Daoy (cell line): ENCODE data around the gene KCNRG. TPM values are rescaled to one million over a fixed set of nuclear protein-coding genes. Genes with fewer than 3 reads are reported as not detected.
A peak's percentile ranks its signal among the peaks of the same experiment; 100 is the strongest.
"Not testable (repeated sequence)": the region's sequence is repeated elsewhere in the genome, so short reads cannot be mapped to it uniquely, and the experiment has no call there.

Experiments used
- DNase-seq: peaks from one replicate; pipeline ENCODE4 v3.0.0-alpha.2; 2015; ENCODE audit warnings: low read depth
- total RNA-seq: library from RNA; depleted of rRNA; stranded (reverse); fragments of >200 nt; shearing (Covaris generic); gene quantifications from 2 replicates; pipeline ENCODE4 v1.2.3, GENCODE V29; 2014; rRNA removed

KCNRG gene
- 1.4 and 1.9 TPM in 2 replicates for total RNA-seq

DNA sequence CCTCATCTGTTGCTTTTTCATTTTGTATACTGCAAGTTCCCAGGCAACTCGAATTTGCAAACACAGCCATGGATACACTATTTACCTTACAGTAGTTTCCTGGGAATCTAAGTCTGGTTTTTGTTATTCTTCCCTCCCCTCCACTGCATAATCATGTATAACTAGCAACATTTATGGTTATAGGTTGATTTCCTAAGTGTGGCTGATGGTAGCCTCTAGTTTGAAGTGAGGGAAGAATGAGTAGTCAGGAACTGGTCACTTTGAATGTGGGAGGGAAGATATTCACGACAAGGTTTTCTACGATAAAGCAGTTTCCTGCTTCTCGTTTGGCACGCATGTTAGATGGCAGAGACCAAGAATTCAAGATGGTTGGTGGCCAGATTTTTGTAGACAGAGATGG is at the start of gene KCNRG:
Gene KCNRG (plus strand): TSS at position 187 of the 400 bp plus-strand sequence. CDS start 50 bp downstream, at position 237.
- DNase-seq = no peak

- DNase-seq = no peak
Observed at GRCh38 chr13:49967456-49967855, 47.8 kb upstream of the KCNRG start.

DNA sequence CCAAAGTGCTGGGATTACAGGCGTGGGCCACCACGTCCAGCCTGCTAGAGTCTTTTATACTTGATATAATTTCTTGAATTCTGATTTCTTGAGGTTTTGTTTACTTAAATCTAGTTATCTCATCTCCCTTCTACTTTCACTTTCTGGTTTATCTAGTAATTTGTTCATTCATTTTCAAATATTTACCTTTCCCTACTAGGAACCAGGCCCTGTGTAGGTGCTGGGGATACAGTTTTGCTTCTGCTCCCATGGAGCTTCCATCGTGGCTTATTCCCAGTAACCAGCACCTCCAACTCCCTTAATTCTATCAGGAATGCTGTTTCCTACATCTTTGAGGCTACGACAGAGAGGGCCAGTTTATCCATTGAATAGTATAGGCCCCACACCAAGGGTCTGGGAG is 42.5 kb upstream of the KCNRG start:
- DNase-seq = no peak

DNA sequence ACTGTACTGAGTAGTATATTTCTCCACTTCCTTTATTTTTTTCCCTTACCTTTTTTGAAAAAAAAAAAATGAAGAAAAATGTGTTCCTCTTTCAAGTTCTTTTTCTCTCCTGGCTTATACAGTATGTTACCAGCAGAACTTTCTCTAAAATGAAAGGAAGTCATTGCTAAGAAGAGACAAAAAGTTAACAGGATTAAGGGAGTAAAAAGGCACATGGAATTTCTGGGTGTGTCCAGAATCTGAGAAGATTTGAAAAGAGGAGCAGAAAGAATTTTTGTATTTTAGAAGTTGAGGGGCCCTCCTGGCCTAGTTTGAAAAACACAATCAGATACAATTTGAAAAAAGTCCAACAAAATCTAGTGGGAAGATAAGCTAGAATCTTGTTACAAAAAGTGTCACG is 39.4 kb upstream of the KCNRG start:
- DNase-seq = no peak

DNA sequence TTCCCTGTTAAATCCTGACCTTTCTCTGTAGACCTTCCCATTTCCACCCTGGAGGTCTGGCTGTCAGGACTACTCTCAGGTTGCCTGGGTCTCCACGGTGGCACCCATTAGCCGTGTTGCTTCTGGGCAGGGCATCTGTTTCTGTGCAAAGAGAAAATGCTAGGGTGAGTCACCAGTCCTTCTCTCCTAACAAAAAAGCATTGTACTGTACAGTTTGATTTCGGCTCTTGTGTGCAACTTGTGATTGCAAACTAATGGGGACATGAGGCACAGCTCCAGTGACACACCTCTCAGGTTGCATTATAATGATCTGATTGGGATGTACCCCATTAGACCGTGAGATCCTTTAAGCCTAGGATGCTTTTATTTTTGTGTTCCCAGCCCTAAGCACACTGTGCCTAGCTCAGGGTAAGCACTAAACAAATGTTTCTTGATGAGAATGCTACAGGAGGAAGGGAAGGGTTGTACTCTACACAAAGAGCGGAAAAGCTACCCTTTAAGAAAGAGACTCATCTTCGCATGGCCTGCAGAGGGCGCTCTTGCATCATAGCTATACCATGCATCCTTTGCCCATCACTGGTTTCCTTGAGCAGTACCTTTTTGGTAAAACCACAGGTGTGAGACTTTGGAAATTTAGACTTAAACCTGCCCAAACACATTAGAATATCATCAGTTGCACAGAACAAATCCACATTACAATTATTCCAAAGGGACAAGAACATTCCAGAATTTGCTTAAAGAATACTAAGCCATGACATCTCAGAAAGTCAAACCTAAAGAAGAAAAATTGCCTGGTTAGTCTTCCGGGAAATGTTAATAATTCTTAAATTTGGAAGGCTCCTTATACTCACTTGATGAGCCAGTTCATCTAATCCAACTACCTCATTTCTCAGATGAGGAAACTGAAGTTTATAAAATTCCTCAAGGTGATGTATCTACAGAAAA is 38.7 kb upstream of the KCNRG start:
- peak; percentile 59 for DNase-seq

DNA sequence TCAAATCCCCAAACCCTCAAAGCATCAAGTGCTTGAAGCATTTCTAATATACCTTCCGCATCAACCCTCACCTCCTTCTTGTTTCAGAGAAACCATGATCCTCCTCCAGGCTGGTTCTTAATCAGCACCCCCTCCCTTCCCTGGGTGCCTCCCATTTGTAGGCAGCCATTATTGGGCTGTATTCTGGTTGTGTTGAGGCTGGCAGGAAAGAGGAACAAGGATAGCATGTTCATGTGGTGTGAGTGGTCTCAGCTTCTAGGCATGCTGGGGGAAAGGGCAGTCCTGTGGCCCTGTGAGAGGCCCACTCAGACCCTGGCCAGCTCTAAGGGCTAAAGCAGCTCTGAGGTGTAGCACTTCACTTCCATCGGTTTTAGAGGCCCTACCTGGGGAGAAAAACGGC is 37.3 kb upstream of the KCNRG start:
- no peak for DNase-seq

DNA sequence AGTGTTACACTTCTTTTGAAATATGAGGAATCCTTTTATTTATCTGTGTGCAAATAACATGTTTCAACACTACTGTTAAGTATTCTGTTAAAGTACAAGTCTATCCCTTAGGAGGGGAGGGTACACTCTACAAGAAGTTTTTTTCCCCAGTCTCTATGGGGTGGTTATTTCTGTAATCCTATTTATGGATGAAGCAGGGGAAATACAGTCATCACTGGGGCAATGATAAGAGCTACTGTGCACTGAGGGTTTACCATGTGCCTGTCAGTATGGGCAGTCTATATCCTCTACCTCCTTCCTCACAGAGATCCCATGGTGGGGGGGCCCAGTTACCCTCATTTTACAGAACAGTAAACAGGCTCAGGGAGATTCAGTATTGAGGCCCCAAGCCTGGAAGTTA is 35.0 kb upstream of the KCNRG start:
- DNase-seq = no peak

GRCh38 chr13:49985129-49985528 is 30.1 kb upstream of the KCNRG start:
- no peak for DNase-seq

GRCh38 chr13:49986471-49986870 is 28.8 kb upstream of the KCNRG start:
- DNase-seq = no peak

- DNase-seq = not testable (repeated sequence)
Observed at GRCh38 chr13:49990612-49991011, 24.6 kb upstream of the KCNRG start.

- DNase-seq = no peak
Observed at GRCh38 chr13:49993111-49993510, 22.1 kb upstream of the KCNRG start.

- DNase-seq = no peak
Observed at GRCh38 chr13:49993666-49994065, 21.6 kb upstream of the KCNRG start.

GRCh38 chr13:49995625-49996101 is 19.6 kb upstream of the KCNRG start:
- no peak for DNase-seq

DNA sequence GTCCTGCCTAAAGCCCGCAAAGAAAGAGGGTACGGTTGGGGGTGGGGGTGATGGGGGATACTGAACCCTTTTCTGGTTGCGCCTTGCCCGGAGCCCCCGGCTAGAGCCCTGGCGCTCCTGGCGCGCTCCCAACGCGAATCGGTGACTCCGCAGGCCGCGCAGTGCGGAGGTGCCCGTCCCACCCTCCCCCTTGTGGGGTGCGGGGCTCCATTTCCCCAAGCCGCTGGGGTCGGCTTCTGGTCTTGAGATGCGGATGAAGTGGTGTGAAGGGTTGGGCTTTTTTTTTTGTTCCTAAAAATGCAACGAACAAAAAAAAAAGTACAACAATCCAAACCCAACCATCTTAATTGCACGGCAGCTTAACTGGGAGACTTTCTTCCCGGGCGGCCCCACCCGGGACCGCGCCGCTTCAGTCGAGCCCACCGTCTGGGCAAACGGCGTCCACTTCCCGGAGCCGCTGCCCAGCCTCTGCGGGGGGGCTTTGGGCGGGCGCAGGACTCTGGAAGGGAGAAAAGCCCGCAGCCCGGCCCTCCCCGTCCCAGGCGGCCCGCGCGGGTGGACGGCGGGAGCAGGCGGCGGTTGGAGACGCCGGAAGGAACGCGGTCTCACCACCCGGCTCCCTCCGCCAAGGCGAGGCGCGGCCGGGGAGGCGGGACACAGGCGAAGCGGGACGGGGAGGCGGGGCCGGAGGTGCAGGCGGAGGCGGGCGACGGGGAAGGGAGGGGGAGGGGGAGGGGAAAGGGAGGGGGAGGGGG is 18.9 kb upstream of the KCNRG start:
- peak; percentile 93 for DNase-seq

- DNase-seq = peak; percentile 85
Observed at GRCh38 chr13:49996951-49997895, 18.0 kb upstream of the KCNRG start, which contains the start of gene TRIM13. Gene TRIM13 (plus strand): TSS chr13:49997042. CDS start chr13:50011941, 14,899 bp downstream.

- no peak for DNase-seq
Observed at GRCh38 chr13:49997955-49998354, 17.3 kb upstream of the KCNRG start.

DNA sequence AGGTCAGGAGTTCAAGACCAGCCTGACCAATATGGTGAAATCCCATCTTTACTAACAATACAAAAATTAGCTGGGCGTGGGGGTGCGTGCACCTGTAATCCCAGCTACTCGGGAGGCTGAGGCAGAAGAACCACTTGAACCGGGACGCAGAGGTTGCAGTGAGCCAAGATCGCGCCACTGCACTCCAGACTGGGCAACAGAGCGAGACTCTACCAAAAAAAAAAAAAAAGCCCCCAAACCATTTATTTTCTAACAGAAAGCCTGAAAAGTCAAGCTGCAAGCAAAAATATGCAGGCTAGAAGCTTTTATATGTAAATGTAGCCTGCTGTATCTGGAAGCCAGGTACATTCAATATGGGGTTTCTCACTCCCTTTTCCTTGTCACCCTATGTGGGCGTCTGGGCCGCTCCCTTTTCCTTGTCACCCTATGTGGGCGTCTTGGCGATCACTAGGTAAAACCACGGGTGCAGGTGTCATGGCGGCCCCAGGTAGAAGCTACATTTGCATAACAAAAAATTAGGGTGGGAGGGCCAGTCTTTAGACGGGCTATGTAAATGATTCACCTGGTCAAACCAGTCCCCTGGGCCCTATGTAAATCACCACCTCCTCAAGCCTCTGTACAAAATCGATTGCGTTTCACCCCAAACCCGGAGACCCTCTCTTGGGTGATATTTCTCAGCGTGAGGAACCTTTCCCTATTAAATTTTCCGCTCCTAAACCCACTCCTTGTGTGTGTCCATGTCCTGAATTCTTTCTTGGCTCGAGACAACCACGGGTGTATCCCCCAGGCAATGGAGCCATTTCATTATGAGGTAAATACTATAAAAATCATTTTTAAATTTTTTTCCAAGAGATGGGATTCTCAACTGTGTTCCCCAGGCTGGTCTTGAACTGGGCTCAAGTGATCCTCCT is 16.3 kb upstream of the KCNRG start:
- DNase-seq = no peak

- DNase-seq = no peak
Observed at GRCh38 chr13:50001287-50001686, 14.0 kb upstream of the KCNRG start.

- no peak for DNase-seq
Observed at GRCh38 chr13:50006426-50007135, 8.7 kb upstream of the KCNRG start.

GRCh38 chr13:50011461-50011860 is 3.8 kb upstream of the KCNRG start:
- DNase-seq = no peak
